ENCODE results near the gene IMPG2. TPM values are rescaled to one million over a fixed set of nuclear protein-coding genes. Genes with fewer than 3 reads are reported as not detected.

The IMPG2 gene
- total RNA-seq, 2 donors from 2014 or later, result 0.08 TPM; not detected in 1

DNA sequence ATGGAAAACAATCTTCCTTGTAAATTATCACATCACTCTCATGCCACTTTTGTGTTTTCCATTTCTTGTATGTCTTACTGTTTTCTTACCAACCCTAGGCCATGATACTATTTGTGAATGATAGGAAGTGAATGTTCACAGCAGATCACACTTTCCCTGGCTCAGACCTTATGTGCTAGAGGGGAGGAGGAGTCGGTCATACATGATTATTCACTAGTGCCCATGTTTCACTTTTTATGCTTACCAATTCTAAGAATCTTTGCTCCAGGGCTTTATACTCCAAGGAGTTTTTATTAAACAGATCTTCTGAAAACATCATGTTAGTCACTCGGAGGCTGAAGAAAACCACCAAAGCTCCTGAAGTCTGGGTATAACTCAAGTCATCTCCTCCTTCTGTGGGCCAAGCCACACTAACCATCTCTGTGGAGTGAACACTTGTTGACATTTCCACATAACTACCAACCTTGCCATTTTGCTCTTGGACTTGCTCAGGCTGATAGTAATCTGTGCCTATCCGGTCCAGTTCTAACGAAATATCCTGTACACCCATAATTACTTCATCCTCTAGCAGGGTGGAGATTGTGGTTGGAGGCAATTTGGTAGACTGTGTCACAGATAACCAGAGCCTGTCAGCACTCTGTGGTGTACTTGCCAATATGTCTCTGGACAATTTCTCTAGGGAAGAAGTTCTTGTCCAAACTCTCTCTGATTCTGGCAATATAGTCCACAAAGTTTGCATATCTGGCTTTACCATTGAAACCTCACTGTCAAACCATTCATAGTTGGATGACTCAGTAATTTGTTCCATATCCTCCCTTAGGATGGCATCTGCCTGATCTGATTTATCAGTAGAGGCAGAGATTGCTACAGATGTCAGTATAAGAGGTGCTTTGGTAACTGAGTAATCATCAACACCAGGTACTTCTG lies 76.8 kb downstream of the IMPG2 start:
- no peaks in the 10 kb centered on the region for H3K27me3 ChIP-seq
- no peak overlapping the region for H3K9ac ChIP-seq (ENCODE audit: low read depth in 2 of 2, low read length in 2 of 2)
- H3K4me1 ChIP-seq, result no peaks in the 10 kb centered on the region
- H3K27ac ChIP-seq, result no peak overlapping the region
- H3K4me3 ChIP-seq, result no peak overlapping the region
- TF ChIP-seq, protein P1, sequence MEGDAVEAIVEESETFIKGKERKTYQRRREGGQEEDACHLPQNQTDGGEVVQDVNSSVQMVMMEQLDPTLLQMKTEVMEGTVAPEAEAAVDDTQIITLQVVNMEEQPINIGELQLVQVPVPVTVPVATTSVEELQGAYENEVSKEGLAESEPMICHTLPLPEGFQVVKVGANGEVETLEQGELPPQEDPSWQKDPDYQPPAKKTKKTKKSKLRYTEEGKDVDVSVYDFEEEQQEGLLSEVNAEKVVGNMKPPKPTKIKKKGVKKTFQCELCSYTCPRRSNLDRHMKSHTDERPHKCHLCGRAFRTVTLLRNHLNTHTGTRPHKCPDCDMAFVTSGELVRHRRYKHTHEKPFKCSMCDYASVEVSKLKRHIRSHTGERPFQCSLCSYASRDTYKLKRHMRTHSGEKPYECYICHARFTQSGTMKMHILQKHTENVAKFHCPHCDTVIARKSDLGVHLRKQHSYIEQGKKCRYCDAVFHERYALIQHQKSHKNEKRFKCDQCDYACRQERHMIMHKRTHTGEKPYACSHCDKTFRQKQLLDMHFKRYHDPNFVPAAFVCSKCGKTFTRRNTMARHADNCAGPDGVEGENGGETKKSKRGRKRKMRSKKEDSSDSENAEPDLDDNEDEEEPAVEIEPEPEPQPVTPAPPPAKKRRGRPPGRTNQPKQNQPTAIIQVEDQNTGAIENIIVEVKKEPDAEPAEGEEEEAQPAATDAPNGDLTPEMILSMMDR (IDR thresholded peaks at IDR 0.05), result no peak
- no peaks in the 10 kb centered on the region for H3K9me3 ChIP-seq
- H3K36me3 ChIP-seq, result no peaks in the 10 kb centered on the region
- intact Hi-C loops (cut with DNase I), result no loop called here
- DNase-seq, result no peak

DNA sequence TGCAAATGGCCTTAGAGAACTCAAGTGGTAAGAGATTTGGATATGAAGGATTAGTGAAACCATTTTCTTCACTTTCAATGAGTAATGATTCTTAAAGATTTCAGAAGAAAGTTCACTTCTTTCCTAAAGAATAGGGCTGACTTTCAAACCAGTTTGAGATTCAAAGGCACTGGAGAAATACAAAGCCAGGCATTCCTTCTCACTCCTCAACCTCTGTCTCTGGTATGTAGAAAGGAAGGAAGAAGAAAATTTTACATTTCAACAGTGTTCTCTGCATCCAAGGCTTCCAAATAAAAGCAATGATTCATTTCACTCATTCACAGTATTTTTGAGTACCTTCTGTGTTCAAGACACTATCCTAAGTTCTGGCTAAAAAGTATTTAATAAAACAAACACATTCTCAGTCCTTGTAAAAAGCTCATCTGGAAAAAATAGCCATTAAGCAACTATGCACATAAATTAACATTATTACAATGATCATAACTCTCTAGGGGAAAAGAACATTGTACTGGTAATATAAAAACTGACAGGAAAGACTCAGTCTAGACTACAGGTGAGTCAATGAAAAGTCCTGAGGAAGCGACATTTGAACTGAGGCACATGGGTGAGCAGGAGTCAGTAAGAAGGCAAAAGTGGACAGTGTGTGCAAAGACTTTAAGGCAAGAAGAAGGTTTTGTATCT lies 79.5 kb downstream of the IMPG2 start:
- H3K27ac ChIP-seq, result no peak overlapping the region

DNA sequence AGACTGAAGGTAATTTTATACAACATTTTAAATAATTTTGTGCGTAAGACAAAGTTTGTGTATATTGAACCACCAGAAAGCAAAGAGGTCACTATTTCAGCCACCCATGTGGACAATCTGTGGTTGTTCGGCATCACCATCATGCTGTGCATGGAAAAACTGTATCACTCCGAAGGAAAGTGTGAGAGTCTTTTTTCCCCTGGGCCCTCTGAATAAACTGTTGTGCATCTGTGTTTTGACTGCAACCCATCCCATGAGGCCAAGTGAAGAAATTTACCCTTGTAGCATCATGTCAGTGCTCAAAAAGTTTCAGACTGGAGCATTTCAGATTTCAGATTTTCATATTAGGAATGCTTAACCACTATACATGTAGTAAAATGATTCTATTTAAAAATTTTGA lies 85.3 kb downstream of the IMPG2 start:
- H3K9me3 ChIP-seq, result no peaks in the 10 kb centered on the region
- H3K27me3 ChIP-seq, result no peaks in the 10 kb centered on the region
- H3K36me3 ChIP-seq, result no peaks in the 10 kb centered on the region
- no peak overlapping the region for H3K4me3 ChIP-seq
- no peaks in the 10 kb centered on the region for H3K4me1 ChIP-seq
- no peak overlapping the region for H3K9ac ChIP-seq (ENCODE audit: low read depth in 2 of 2, low read length in 2 of 2)
- no peak overlapping the region for H3K27ac ChIP-seq
- TF ChIP-seq, protein P1 (IDR thresholded peaks at IDR 0.05), result no peak
- intact Hi-C loops (cut with DNase I), result no loop called here
- no peak for DNase-seq

More for the DNA sequence above, 79.5 kb downstream of the IMPG2 start:
- intact Hi-C loops (cut with DNase I), result no loop called here
- Histone ChIP-seq H3K9ac (ENCODE audit: low read depth in 2 of 2, low read length in 2 of 2) (no peak overlapping the region), H3K4me1 (no peaks in the 10 kb centered on the region), H3K9me3 (no peaks in the 10 kb centered on the region), H3K27me3 (no peaks in the 10 kb centered on the region), H3K36me3 (no peaks in the 10 kb centered on the region), H3K4me3 (no peak overlapping the region)
- TF ChIP-seq, protein P1 (IDR thresholded peaks at IDR 0.05), result no peak
- DNase-seq, result no peak

DNA sequence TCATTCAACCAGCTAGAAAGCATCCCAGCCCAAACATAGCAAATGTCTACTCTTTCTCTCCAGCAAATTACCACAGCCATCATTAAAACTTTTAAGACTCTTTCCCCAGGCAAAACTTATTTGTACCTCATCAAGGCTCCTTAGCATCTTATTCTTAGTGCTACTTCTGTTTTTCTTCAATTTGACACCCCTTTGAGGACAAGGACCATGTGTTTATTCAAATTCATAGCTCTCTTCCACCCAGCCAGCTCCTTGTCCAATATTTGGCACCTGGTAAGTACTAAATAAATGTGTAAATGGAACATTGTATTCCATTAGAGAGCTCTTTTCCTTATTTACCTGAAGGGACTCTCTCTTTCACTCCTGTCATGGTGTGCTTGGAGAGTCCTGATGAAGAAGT lies 89.8 kb downstream of the IMPG2 start:
- DNase-seq, result no peak
- H3K36me3 ChIP-seq, result no peaks in the 10 kb centered on the region
- H3K9ac ChIP-seq (ENCODE audit: low read depth in 2 of 2, low read length in 2 of 2), result no peak overlapping the region
- no peaks in the 10 kb centered on the region for H3K27me3 ChIP-seq
- TF ChIP-seq, protein P1 (IDR thresholded peaks at IDR 0.05), result no peak
- no peak overlapping the region for H3K4me3 ChIP-seq
- no peaks in the 10 kb centered on the region for H3K4me1 ChIP-seq
- no peak overlapping the region for H3K27ac ChIP-seq
- H3K9me3 ChIP-seq, result no peaks in the 10 kb centered on the region
- intact Hi-C loops (cut with DNase I), result no loop called here

DNA sequence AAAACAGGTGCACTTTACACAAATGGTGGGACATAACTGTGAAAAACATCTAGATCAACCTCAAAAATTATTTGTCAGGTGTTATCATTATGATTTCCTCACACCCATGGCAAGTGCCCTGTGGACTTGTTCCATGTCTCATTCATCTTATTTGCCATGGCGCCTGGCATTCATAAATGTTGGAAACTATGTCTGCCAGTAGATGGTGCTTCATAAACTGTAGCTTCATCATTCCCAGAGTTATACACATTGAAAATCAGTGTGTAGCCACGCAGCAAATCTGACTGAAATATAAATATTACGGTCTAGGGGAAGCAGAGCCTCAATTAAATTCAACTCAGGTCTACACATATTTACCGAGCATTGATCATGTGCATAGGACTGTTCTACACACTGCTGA lies 90.7 kb downstream of the IMPG2 start:
- Histone ChIP-seq H3K9me3 (no peaks in the 10 kb centered on the region), H3K27ac (no peak overlapping the region), H3K9ac (ENCODE audit: low read depth in 2 of 2, low read length in 2 of 2) (no peak overlapping the region), H3K4me1 (no peaks in the 10 kb centered on the region), H3K27me3 (no peaks in the 10 kb centered on the region), H3K36me3 (no peaks in the 10 kb centered on the region), H3K4me3 (no peak overlapping the region)
- intact Hi-C loops (cut with DNase I), result loop anchor here (10.0 kb wide), 1 partner anchor 155 kb away; no protein-coding TSS in a partner anchor
- TF ChIP-seq, protein P1 (IDR thresholded peaks at IDR 0.05), result no peak
- no peak for DNase-seq

Measured in colonic mucosa (tissue), 4 donors.